Activated T-helper 1 cell treated with anti-CD3 and anti-CD28 coated beads, Interleukin-12 subunit alpha, Interleukin-12 subunit beta, Interleukin-2, Interleukin-4 antibody, amounts not matched to agents 30 ng/mL and 10 ng/mL and 1 ng/mL, durations not matched to agents 14 hours and 24 hours and 36 hours (primary cell): ENCODE measurements around the gene ZHX3. TPM values are rescaled to one million over a fixed set of nuclear protein-coding genes. Genes with fewer than 3 reads are reported as not detected.

Experiments used
- DNase-seq: peaks from one replicate; pipeline ENCODE4 v3.0.0; 2021; ENCODE audit warnings: low spot score
- H3K27ac Mint-ChIP-seq: one replicate; pipeline ENCODE4 v1.8.0; 2021; ENCODE audit warnings: mild to moderate bottlenecking, mixed read lengths
- H3K27me3 Mint-ChIP-seq: one replicate; pipeline ENCODE4 v1.8.0; 2022; ENCODE audit warnings: mild to moderate bottlenecking, moderate library complexity, mixed read lengths; ENCODE audit not compliant: insufficient read depth
- H3K36me3 Mint-ChIP-seq: one replicate; pipeline ENCODE4 v1.8.0; 2021; ENCODE audit warnings: low read depth, mixed read lengths
- H3K4me1 Mint-ChIP-seq: one replicate; pipeline ENCODE4 v1.8.0; 2021; ENCODE audit warnings: low read depth, mixed read lengths
- H3K4me3 Mint-ChIP-seq: one replicate; pipeline ENCODE4 v1.8.0; 2021; ENCODE audit warnings: mild to moderate bottlenecking, moderate library complexity, mixed read lengths
- H3K9me3 Mint-ChIP-seq: one replicate; pipeline ENCODE4 v1.8.0; 2021; ENCODE audit warnings: mixed read lengths
- intact Hi-C: fragments of 100-400 bp; cut with micrococcal nuclease; formaldehyde crosslinking; loops from one replicate; pipeline ENCODE4 v1.15.1; 2024
- total RNA-seq: library from RNA; stranded (reverse); gene quantifications from 2 replicates; pipeline ENCODE4 v1.2.3, GENCODE V29; 2022

The ZHX3 gene
- total RNA-seq, 1 donor from 2014 or later = 9.5 TPM

GRCh38 chr20:41360831-41361756 is 43.6 kb upstream of the ZHX3 start:
- no peaks in the 10 kb centered on the region for H3K9me3 Mint-ChIP-seq
- no peak overlapping the region for H3K27ac Mint-ChIP-seq
- H3K4me1 Mint-ChIP-seq = no peaks in the 10 kb centered on the region
- intact Hi-C loops = no loop called here
- no peak overlapping the region for H3K4me3 Mint-ChIP-seq
- no peaks in the 10 kb centered on the region for H3K36me3 Mint-ChIP-seq
- DNase-seq = no peak
- peaks cover 12% of the 10 kb centered on the region for H3K27me3 Mint-ChIP-seq

GRCh38 chr20:41359541-41360011 is 42.0 kb upstream of the ZHX3 start:
- H3K4me3 Mint-ChIP-seq = no peak overlapping the region
- no peak for DNase-seq
- H3K36me3 Mint-ChIP-seq = no peaks in the 10 kb centered on the region
- H3K9me3 Mint-ChIP-seq = no peaks in the 10 kb centered on the region
- no peaks in the 10 kb centered on the region for H3K4me1 Mint-ChIP-seq
- no peak overlapping the region for H3K27ac Mint-ChIP-seq
- peaks cover under 1% of the 10 kb centered on the region for H3K27me3 Mint-ChIP-seq
- intact Hi-C loops = no loop called here

- no peaks in the 10 kb centered on the region for H3K9me3 Mint-ChIP-seq
- intact Hi-C loops = no loop called here
- no peaks in the 10 kb centered on the region for H3K4me1 Mint-ChIP-seq
- H3K4me3 Mint-ChIP-seq = no peak overlapping the region
- H3K36me3 Mint-ChIP-seq = no peaks in the 10 kb centered on the region
- no peaks in the 10 kb centered on the region for H3K27me3 Mint-ChIP-seq
- H3K27ac Mint-ChIP-seq = no peak overlapping the region
- DNase-seq = no peak
Observed at GRCh38 chr20:41358717-41359116, 41.2 kb upstream of the ZHX3 start.

GRCh38 chr20:41358230-41358629 is 40.7 kb upstream of the ZHX3 start:
- intact Hi-C loops = no loop called here
- Mint-ChIP-seq H3K27ac (no peak overlapping the region), H3K4me1 (no peaks in the 10 kb centered on the region), H3K27me3 (peaks cover 2% of the 10 kb centered on the region), H3K36me3 (no peaks in the 10 kb centered on the region), H3K9me3 (no peaks in the 10 kb centered on the region), H3K4me3 (no peak overlapping the region)
- no peak for DNase-seq

- H3K4me3 Mint-ChIP-seq = no peak overlapping the region
- no peak for DNase-seq
- no peaks in the 10 kb centered on the region for H3K9me3 Mint-ChIP-seq
- H3K27ac Mint-ChIP-seq = no peak overlapping the region
- no peaks in the 10 kb centered on the region for H3K36me3 Mint-ChIP-seq
- H3K4me1 Mint-ChIP-seq = no peaks in the 10 kb centered on the region
- H3K27me3 Mint-ChIP-seq = peaks cover 2% of the 10 kb centered on the region
- intact Hi-C loops = no loop called here
Observed at GRCh38 chr20:41357424-41358163, 40.1 kb upstream of the ZHX3 start.

GRCh38 chr20:41356951-41357350 is 39.4 kb upstream of the ZHX3 start:
- intact Hi-C loops = no loop called here
- Mint-ChIP-seq H3K4me1 (no peaks in the 10 kb centered on the region), H3K27ac (no peak overlapping the region), H3K4me3 (no peak overlapping the region), H3K36me3 (no peaks in the 10 kb centered on the region), H3K9me3 (no peaks in the 10 kb centered on the region), H3K27me3 (peaks cover 2% of the 10 kb centered on the region)
- DNase-seq = no peak

- intact Hi-C loops = no loop called here
- Mint-ChIP-seq H3K9me3 (no peaks in the 10 kb centered on the region), H3K27me3 (peaks cover 2% of the 10 kb centered on the region), H3K4me3 (no peak overlapping the region), H3K27ac (no peak overlapping the region), H3K36me3 (no peaks in the 10 kb centered on the region), H3K4me1 (no peaks in the 10 kb centered on the region)
- no peak for DNase-seq
Observed at GRCh38 chr20:41355598-41356203, 38.2 kb upstream of the ZHX3 start.

- H3K4me3 Mint-ChIP-seq = no peak overlapping the region
- intact Hi-C loops = no loop called here
- H3K36me3 Mint-ChIP-seq = no peaks in the 10 kb centered on the region
- no peaks in the 10 kb centered on the region for H3K9me3 Mint-ChIP-seq
- no peak for DNase-seq
- no peaks in the 10 kb centered on the region for H3K4me1 Mint-ChIP-seq
- H3K27me3 Mint-ChIP-seq = peaks cover 2% of the 10 kb centered on the region
- no peak overlapping the region for H3K27ac Mint-ChIP-seq
Observed at GRCh38 chr20:41355192-41355591, 37.7 kb upstream of the ZHX3 start.

- intact Hi-C loops = no loop called here
- no peaks in the 10 kb centered on the region for H3K4me1 Mint-ChIP-seq
Observed at GRCh38 chr20:41353530-41353929, 36.0 kb upstream of the ZHX3 start.

GRCh38 chr20:41352666-41353065 is 35.1 kb upstream of the ZHX3 start:
- DNase-seq = no peak
- intact Hi-C loops = no loop called here
- peaks cover 4% of the 10 kb centered on the region for H3K27me3 Mint-ChIP-seq
- no peaks in the 10 kb centered on the region for H3K9me3 Mint-ChIP-seq
- no peak overlapping the region for H3K4me3 Mint-ChIP-seq
- no peaks in the 10 kb centered on the region for H3K36me3 Mint-ChIP-seq
- no peaks in the 10 kb centered on the region for H3K4me1 Mint-ChIP-seq
- no peak overlapping the region for H3K27ac Mint-ChIP-seq

More at GRCh38 chr20:41353530-41353929, 36.0 kb upstream of the ZHX3 start:
- H3K9me3 Mint-ChIP-seq = no peaks in the 10 kb centered on the region
- peaks cover 2% of the 10 kb centered on the region for H3K27me3 Mint-ChIP-seq
- H3K36me3 Mint-ChIP-seq = no peaks in the 10 kb centered on the region
- no peak overlapping the region for H3K27ac Mint-ChIP-seq
- H3K4me3 Mint-ChIP-seq = no peak overlapping the region
- no peak for DNase-seq

- Mint-ChIP-seq H3K4me3 (no peak overlapping the region), H3K9me3 (no peaks in the 10 kb centered on the region), H3K27ac (no peak overlapping the region), H3K4me1 (no peaks in the 10 kb centered on the region), H3K27me3 (peaks cover 5% of the 10 kb centered on the region), H3K36me3 (no peaks in the 10 kb centered on the region)
- no peak for DNase-seq
- intact Hi-C loops = no loop called here
Observed at GRCh38 chr20:41352106-41352505, 34.6 kb upstream of the ZHX3 start.

GRCh38 chr20:41350408-41350962 is 33.0 kb upstream of the ZHX3 start:
- H3K36me3 Mint-ChIP-seq = no peaks in the 10 kb centered on the region
- H3K4me3 Mint-ChIP-seq = no peak overlapping the region
- no peak for DNase-seq
- no peaks in the 10 kb centered on the region for H3K9me3 Mint-ChIP-seq
- H3K27me3 Mint-ChIP-seq = peaks cover 5% of the 10 kb centered on the region
- no peaks in the 10 kb centered on the region for H3K4me1 Mint-ChIP-seq
- H3K27ac Mint-ChIP-seq = no peak overlapping the region
- intact Hi-C loops = no loop called here
